Activated T-cell treated with anti-CD3 and anti-CD28 coated beads, Interleukin-2, amount 50 U/mL, for 48 hours (primary cell): ENCODE measurements around the gene MCTP2.
"Not testable (repeated sequence)": the region's sequence is repeated elsewhere in the genome, so short reads cannot be mapped to it uniquely, and the experiment has no call there.

ENCODE experiments used
- DNase-seq, 2 experiments: peaks; one replicate each; pipeline ENCODE4 v3.0.0-alpha.2; 2020

MCTP2 gene

GRCh38 chr15:94235646-94236045, 4.3 kb downstream of the MCTP2 start:
- no peak for DNase-seq

DNA sequence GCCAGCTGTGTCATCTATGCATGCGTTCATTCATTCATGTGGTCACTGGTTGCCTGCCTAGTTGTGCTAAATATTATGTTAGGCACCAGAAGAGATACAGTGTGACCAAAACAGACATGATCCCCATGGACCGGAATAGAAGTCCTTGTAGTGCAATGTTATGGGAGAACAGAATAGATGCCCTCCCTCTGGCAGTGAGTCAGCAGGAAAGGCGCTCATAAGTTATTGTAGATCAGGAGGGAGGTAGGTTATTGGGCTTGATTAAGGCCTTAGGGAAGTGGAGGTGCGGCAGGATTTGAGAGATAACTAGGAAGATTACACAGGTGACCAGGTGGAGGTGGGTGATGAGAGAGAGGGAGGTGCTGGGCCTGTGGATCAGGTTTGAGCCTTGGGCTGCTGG, 5.2 kb downstream of the MCTP2 start:
- DNase-seq: no peak

DNA sequence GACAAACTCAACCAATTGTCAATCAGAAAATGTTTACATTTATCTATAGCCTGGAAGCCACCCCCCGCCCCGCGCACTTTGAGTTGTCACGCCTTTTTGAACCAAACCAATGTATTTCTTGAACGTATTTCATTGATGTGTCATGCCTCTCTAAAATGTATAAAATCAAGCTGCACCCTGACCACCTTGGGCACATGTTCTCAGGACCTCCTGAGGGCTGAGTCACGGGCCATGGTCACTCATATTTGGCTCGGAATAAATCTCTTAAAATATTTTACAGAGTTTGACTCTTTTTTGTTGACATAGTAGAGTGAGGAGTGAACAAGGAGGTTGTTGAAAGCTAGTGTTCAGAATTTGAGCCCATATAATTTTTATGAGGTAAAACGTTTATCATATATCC, 6.5 kb downstream of the MCTP2 start:
- DNase-seq: no peak

DNA sequence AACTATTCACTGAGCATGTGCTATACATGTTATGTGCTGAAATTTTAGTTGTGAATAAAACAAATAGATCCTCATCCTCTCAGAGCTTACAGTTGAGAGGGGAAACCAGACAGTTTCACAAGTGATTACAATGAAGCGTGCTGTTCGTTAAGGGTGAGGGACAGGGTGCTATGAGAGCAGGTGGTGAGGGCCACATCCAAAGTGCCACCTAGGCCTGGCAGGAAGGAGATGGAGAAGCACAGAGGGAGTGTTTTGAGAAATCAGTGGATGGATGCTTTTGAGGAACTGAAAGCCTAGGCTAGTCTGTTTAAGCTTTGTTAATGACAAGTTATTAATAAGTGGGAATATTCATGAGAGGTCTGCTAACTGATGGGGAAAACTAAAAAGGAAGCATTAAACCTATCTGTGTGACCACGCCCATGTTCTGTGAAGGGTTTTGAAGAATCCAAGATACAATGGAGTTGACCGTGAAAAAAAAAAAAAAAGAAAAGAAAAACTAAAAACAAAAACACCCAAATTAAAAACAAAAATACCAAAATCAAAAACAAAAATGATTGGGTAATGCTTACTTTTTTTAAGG, 7.3 kb downstream of the MCTP2 start:
- no peak for DNase-seq

GRCh38 chr15:94239474-94239873, 8.1 kb downstream of the MCTP2 start:
- DNase-seq: no peak

DNA sequence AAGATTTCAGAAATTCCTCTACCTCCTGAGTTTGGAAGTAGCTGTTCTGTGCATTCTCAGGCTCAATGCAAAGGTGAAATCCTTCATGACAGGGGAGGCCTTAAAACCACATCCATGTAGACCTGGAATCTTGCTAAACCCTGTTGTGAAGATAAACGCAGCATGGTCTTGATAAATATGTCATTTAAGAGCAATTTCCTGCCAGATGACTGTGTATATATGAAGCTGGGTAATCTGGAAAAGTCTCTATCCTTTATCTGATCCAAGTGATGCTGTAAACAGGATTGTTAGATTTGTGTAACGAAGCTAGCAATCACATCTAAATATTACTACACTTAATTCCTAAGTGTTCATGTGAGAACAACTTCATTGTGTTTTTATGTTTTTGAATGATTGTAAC, 9.1 kb downstream of the MCTP2 start:
- no peak for DNase-seq

DNA sequence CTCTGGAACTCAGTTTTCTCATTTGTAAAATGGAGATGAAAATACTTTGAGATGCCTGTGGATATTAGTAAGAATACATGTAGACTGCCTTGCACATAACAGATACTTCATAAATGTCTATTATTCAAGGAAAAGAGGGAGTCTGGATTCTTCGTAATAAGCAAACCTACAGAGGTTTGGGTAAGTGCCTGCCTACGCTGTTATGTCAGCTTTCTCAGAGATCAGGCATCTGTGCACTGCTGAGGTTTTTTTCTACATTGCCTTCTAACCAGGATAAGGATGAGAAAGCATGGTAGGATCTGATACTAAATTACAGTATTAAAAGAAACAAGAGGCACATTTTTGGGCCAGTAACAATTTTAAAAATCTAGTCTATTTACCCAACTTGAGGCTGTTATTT, 10.9 kb downstream of the MCTP2 start:
- DNase-seq: no peak

DNA sequence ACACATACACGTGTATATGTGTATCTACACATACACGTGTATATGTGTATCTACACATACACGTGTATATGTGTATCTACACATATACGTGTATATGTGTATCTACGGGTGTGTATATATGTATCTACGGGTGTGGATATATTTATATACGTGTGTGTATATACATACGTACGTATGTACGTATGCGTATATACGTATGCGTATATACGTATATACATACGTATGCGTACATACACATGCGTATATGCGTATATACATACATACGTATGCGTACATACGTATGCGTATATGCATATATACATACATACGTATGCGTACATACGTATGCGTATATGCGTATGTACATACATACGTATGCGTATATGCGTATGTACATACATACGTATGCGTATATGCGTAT, 11.6 kb downstream of the MCTP2 start:
- not testable (repeated sequence) for DNase-seq

DNA sequence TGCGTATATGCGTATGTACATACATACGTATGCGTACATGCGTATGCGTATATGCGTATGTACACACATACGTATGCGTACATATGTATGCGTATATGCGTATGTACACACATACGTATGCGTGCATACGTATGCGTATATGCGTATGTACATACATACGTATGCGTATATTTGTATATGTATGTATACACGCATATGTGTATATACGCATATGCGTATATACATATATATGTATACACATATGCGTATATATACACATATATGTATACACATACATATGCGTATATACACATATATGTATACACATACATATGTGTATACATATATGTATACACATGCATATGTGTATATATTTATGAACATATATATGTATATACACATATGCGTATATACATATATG, 12.1 kb downstream of the MCTP2 start:
- DNase-seq: no peak

DNA sequence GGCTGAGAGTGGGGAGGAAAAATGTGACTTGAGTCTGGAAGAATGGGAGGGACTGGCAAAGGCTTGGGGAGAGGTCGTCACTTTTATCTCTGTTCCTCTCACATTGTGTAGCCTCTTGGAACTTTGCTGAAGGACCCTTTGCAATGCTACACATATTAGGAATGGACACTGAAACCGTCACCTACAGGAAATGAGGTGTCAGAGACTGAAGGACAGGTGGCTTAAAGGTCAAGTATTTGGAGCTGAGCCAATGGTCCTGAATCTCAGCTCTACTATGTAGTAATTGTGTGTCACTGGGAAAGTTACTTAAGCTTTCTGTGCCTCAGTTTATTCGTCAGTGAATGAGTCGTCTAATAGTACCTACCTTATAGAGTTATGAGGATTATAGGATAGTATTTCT, 14.7 kb downstream of the MCTP2 start:
- no peak for DNase-seq

- DNase-seq: no peak
These were observed 16.7 kb downstream of the MCTP2 start for GRCh38 chr15:94247789-94248638.

DNA sequence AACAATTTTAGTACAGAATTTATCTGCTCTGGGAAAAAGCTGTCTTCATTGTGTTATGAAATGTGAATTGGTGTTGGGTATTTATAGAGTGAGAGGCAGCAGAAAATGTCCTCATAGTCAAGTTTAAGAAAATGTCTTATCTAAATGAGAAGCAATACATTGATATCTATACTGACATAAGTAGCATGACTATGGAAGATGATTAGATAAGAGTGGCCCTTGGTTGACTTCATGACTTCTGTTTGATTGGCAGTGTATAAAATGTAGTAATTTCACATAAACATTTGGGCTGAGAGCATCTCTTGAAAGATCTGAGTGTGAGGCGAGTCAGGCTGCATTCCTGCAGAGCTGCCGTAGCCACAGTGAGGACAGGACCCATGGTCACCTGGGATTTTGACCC, 19.4 kb downstream of the MCTP2 start:
- no peak for DNase-seq

GRCh38 chr15:94252223-94252766, 20.9 kb downstream of the MCTP2 start:
- DNase-seq: no peak

- no peak for DNase-seq
These were observed 21.6 kb downstream of the MCTP2 start for GRCh38 chr15:94252906-94253491.

DNA sequence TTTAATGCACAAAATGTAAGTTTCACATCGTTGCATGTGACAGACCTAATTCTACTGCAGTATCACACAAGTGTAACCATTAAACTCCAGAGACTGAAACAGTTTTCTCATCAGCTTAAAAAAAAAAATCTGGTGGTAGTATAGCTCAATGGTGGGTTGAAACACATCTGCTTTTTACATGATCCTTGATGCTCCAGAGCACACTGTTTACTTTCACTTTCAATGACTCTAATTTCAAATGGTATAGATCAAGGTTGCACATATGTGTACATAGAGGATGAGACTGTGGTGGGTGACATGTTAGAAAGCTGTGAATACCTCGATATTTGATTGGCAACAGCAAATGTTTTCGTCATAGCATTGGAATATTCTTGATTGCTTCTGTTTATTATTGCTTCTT, 22.4 kb downstream of the MCTP2 start:
- no peak for DNase-seq

DNA sequence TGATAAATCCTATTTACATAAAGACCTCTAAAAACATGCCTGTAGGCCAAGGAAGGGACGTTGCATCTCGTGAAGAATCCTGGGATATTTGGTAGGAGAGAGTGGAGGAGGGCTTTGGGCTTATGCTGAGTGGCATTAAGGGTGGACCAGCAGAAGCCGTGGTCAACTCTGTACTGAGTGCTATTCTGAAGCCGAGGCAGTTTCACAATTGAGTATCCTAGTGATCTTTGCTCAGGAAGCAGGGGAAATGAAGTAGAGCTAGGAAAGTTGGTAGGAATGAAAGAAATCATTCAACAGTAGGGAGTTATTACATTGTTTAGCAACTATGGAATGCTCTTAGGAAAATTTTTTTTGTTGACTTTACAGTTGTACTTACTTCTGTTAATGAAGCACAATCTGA, 24.2 kb downstream of the MCTP2 start:
- DNase-seq: no peak

GRCh38 chr15:94256511-94256910, 25.1 kb downstream of the MCTP2 start:
- no peak for DNase-seq

DNA sequence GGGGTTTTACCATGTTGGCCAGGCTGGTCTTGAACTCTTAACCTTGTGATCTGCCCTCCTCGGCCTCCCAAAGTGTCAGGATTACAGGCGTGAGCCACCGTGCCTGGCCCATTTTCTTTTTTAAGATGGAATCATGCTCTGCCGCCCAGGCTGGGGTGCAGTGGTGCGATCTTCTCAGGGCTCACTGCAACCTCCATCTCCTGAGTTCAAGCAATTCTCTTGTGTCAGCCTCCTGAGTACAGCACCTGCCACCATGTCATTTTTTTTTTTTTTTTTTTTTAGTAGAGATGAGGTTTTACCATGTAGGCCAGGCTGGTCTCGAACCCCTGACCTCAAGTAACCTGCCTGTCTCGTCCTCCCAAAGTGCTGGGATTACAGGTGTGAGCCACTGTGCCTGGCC, 26.4 kb downstream of the MCTP2 start:
- not testable (repeated sequence) for DNase-seq

- DNase-seq: no peak
These were observed 26.9 kb downstream of the MCTP2 start for GRCh38 chr15:94258246-94258645.

- no peak for DNase-seq
These were observed 27.9 kb downstream of the MCTP2 start for GRCh38 chr15:94259121-94259751.

- no peak for DNase-seq
These were observed 28.5 kb downstream of the MCTP2 start for GRCh38 chr15:94259863-94260262.

DNA sequence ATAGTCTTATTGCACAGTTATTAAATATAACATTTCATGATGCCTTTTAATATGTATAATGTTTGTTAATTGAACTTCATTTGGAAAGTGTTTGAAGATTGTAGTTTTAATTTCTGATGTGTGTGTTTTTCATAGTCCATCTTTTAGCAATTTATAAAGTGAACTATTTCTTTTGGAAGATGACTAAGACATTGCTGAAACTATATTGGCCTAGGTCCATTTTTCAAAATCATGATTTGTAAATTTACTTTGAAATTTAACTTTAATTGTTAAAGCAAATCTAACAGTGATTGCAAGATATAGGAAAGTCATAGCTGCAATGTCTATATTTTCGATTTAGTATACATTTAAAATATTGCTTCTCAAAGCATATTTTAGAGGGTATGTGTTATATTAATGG, 30.8 kb downstream of the MCTP2 start:
- DNase-seq: no peak
